ENCODE results near the gene ZNF638. TPM values are rescaled to one million over a fixed set of nuclear protein-coding genes. Genes with fewer than 3 reads are reported as not detected.

ZNF638 gene
- total and polyA plus RNA-seq, 2 of the 8 experiments (the other 6 are each of a cell fraction or from before 2014, with no cell fraction given): 45.3 to 143 TPM

- TF ChIP-seq EZH2 (IDR thresholded peaks at IDR 0.05; ENCODE audit: low read depth, low read length, severe bottlenecking): no peak
- TF ChIP-seq RXRA (IDR thresholded peaks at IDR 0.05; ENCODE audit: insufficient read depth, low read depth, low read length): no peak
- TF ChIP-seq POU5F1 (IDR thresholded peaks at IDR 0.05; ENCODE audit: low read depth, low read length): no peak
- TF ChIP-seq ATF3 (IDR thresholded peaks at IDR 0.05; ENCODE audit: insufficient read depth, low read depth, low read length): no peak
- TF ChIP-seq CTBP2 (IDR thresholded peaks at IDR 0.05; ENCODE audit: borderline replicate concordance, insufficient read depth, insufficient read length, low read length): no peak
Measured at GRCh38 chr2:71323386-71323785, 8.2 kb upstream of the ZNF638 start (continued).

Measured in H1 (cell line).